Measurements from ENCODE around the gene CNOT2.

Gene CNOT2, protein sequence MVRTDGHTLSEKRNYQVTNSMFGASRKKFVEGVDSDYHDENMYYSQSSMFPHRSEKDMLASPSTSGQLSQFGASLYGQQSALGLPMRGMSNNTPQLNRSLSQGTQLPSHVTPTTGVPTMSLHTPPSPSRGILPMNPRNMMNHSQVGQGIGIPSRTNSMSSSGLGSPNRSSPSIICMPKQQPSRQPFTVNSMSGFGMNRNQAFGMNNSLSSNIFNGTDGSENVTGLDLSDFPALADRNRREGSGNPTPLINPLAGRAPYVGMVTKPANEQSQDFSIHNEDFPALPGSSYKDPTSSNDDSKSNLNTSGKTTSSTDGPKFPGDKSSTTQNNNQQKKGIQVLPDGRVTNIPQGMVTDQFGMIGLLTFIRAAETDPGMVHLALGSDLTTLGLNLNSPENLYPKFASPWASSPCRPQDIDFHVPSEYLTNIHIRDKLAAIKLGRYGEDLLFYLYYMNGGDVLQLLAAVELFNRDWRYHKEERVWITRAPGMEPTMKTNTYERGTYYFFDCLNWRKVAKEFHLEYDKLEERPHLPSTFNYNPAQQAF

DNA sequence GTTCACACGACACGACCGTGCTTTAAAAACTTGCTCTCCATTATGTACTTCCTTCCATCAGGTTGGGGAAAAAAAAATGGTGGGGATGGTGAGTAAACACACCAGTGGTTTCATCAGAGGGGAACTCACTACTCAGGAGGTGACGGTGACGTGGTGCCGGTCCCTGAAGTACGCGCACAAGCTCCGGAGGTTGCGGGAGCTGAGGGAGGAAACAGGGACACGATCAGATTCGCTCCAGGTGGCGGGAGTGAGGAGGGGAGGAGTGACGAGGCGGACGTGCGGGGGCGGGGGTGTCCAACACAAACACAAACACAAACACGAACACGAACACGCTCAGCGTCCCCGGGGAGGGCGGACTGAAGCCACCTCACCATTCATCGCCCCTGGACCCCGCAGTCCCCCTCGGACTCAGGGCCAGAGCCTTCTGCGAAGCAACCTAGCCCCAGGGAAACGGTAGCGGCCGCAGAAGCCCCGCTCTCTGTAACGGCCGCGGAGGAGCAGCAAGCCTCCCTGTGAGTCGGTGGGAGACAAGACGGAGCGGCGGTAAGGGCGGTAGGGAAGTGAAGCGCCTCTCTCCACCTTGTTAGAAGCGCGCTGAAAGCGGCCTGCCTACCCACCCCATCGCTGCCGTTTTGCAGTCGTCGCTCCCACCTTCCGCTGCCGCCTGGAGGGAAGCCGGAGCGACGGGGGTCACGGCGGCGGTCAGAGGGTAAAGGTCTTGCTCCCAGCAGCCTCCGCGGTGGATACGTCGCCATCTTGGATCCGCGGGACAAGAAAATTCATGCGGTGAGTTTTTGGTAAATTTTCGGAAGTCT is at the start of gene CNOT2:
TSS of gene CNOT2 (plus strand) at position 739 of the 815 bp plus-strand sequence. CDS start 34,794 bp downstream, outside the sequence.
- peak; percentile 85 to 88 for ATAC-seq

DNA sequence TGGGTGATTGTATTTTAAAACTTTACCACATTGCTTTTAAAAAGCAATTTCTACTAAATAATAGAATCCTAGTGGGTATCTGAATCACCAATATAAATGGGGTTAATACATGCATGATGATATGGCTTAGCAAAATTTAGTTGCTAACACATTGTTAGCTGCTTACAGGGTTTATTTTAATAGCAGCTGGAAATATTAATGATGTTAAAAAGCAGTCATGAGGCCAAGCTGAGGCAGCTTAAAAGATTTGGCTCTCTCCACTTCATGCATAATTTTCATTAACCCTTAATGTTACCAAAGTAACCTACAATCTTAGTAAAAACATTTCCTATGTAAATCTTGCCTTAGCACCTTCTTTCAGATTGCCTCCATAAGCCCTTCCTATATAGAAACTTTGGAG is 49.2 kb upstream of the CNOT2 start:
- no peak for ATAC-seq

DNA sequence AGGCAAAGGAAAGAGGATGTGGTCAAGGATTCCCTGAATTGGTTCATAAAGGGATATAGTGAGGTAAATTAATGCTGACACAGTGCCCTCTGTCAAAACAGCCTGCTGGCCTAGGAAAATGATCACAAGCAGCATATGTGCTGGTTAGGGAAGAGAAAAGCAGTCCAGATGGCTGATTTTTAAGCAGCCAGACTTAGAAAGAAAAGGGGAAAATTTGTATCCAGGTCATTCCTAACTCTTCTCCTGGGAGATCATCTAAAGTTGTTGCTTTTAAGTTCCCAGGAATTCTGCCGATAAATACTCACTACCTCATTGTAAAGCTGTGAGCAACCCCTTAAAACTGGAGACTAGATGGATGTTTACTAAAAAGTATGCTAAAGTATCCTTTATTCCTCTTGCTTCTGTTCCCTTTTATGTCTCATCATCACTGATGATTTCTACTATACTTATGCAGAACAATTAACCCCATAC is 46.4 kb upstream of the CNOT2 start:
- no peak for ATAC-seq

DNA sequence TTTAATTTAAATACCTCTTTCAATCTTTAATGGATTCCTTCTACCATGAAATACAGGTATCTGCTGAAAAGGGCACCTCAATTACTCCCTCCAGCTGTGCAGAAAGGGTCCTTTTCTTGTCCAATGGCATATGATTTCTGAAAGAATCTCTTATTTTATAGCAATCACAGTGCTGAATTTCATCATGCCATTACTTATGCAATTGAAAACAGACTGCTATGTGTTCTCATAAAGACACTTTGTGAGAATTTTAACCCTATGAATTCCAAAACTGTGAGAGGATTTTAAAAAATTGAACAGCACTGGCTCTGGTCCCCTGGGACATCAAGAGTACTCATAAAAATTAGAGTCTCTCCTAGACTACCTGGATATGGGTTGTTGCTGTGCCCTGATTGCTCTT is 45.9 kb upstream of the CNOT2 start:
- ATAC-seq, result no peak

DNA sequence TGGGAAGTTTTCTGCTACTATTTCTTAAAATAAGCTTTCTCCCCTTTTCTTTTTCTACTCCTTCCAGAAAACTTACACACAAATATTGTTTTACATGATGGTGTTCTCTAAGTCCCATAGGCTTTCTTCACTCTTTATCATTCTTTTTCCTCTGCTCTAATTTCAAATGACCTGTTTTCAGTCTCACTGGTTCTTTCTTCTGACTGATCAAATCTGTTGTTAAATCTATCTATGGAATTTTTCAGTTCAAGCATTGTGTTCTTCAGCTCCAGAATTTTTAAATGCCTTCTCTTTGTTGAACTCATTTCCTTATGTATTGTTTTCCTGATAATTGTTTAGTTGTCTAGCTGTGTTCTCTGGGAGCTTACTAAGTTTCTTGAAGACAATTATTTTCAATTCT is 29.5 kb upstream of the CNOT2 start:
- no peak for ATAC-seq

DNA sequence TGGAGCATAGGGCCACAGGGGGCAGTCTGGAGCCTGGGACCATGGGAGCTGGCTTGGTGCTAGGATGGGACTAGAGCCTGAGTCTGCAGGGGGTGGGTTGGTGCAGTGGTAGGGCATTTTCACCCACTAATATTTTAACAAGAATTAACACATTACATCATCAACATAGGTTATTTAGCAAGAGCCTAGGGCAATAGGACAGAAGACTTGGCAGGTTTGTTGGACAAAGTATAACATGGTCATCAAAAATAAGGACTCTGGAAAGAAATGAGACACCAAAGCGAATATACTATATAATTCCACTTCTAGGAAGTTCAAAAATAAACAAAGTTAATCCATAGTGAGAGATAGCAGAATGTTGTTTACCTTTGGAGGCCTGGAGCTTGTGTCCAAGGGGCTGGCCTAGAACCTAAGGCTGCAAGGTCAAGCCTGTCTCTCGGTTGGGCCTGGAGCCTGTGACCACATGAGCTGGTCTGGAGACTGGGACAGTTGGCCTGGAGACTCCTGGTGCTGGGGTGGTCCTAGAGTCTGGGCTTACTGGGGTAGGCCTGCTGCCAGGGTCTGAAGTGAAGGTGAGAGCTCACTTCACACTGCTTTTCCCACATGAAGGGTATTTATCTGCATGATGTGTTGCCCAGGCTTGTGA is 28.1 kb upstream of the CNOT2 start:
- ATAC-seq, result no peak

DNA sequence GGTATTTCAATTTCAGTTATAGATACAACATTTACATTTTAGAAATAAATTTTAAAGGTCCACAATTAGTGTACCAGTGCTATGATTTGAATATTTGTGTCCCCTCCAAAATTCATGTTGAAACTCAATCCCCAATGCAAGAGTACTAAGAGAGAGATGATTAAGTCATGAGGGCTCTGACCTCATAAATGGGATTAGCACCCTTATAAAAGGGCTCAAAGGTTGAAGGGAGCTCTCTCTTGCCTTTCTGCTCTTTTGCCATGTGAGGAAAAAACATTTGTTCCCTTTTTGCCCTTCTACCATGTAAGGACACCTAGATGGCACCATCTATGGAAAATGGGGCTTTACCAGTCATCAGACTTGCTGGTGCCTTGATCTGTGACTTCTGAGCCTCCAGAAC is 25.8 kb upstream of the CNOT2 start:
- ATAC-seq, result no peak

DNA sequence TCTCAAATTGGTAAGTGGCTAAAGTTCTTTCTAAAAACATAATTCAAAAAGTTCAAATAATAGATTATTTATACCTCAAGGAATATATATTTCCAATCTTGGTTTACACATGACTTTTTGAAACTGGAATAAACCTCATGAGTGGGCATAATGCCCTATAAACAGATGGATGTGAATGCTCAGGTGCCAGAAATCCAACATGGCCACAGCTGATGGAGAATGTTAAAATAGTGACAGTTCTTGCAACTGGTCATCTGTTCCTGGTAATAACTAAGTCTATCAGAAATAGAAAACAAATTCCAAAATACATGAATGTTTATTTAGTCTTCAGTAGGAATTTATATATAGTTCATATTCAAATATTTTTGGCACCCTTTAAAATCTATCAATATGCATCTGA is 21.6 kb upstream of the CNOT2 start:
- no peak for ATAC-seq

DNA sequence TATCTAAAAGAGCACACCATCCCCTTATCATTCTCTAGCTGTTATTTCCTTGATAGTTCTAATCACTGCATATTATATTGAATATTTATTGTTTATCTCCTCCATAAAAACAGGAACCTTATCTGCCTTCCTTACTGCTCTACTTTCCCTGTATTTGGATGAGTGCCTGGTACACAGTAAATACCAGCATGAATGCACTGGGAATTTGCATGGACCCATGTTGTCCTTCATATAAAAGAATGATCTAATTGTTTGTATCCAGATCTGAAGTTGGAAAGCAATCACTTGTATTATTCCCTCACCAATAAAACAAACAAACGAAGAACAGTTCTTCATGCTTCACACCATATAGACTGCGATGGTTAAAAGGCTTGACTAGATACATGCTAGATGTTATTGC is 15.3 kb upstream of the CNOT2 start:
- no peak for ATAC-seq

DNA sequence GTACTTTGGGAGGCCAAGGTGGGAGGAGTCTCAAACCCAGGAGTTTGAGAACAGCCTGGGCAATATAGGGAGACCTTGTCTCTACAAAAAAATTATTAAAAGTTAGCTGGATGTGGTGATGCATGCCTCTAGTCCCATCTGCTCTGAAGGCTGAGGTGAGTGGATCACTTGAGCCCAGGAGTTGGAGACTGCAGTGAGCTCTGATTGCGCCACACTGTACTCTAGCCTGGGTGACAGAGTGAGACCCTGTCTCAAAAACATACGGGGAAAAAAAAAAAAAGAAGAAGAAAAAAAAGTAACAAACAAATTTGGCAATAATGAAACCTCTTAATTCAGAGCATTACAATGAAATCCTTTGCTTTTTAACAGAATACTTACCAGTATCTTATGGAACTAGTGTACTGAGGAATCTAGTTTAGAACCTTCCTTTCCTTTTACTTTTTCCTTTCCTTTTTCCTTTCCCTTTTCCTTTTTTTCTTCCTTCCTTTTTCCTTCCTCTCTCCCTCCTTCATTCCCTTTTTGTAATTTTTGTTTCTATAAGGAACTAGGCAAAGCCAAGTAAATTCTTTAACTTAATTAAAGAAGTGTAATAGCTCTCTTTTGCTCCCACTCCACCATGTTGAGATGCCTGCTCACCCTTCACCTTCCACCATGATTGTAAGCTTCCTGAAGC is 12.2 kb upstream of the CNOT2 start:
- no peak for ATAC-seq

DNA sequence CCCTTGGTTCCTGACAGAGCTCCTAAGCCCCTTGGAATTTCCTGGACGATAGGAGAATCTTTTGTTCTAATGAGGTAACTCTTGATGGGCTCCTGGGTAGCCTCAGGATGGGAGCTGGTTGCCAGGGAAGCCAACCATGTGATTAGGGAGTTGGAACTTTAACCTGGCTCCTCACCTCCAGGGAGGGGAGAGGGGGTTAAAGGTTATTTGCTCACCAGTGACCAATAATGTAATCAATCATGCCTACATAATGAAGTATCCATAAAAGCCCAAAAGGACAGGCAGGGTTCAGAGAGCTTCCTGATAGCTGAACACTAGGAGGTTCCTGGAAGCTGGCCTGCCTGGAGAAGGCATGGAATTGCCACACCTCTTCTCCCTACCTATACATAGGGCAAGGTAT is 6.2 kb upstream of the CNOT2 start:
- ATAC-seq, result no peak

DNA sequence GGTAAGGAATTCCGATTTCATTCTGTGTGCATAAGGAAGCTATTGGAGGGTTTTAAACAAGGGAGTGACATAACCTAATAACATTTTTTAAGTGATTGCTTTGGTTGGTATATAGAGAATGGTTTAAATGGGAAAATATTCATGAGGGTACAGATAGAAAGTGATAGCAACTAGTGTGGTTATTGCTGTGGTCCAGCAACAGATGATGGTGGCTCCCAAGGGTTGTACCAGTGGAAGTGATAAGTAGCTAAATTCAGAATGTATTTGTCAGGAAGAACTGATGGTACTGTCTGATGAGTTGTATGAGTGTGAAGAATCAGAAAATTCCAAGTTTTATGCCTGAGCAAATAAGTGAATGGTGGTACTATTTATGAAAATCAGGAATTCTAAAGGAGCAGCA is 2.6 kb upstream of the CNOT2 start:
- no peak for ATAC-seq

DNA sequence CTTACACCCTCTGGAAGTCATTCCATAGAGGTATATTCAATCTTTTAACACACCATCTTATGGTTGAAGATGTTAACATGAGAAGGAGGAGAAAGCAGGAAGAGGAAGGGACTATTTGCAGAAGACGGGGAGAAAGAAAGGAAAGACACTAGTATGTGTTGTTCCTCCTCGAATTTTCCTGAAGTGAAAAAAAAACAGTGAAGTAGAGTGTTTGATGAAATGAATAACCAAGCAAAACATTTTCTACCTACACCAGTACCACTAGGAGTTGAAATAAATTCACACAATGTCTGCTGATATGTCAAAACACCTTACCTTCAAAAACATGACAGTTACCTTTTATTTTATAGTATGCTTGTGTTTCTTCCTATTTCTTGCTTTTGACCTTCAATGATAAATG is 1.4 kb upstream of the CNOT2 start:
- ATAC-seq, result no peak

DNA sequence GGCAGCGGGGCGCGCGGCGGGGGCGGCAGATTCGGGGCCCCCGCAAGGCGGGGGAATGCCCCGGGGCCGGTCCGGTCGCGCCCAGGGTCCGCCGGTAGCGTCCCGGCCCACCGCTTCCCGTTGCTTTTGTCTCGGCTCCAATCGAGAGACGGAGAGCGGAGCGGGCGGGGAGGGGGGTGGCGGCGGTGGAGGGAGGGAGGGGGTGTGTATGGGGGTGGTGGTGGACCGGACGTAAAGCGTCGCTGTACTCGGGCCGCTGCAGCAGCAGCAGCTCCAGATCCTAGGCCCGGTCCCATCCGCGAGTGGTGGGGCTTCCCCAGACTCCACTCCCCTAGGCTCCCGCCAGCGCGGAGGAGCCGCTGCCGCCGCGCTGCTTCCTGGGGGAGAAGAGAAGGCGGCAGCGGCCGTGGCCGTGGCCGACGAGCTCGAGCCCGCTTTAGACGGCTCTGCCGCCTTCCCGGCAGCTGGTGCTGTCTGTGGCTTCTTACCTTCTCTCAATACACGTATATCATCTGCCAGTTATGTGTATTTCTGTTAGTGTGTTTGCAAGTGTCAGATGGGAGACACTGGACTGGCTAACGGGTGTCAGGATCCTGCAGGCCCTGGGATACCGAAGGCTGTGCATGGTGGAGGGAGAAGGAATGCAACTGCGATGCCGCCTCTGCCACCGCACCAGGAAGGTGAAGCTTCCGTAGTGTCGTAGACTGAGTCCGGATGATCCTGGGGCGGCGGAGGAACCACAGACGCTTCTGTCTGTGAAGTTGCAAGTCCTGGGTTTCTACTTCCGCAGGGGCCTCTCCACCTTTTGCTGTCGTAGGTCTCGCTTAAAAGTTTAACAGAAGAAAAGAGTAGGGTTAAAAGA is 508 bp downstream of the CNOT2 start:
- ATAC-seq, result peak; percentile 69

DNA sequence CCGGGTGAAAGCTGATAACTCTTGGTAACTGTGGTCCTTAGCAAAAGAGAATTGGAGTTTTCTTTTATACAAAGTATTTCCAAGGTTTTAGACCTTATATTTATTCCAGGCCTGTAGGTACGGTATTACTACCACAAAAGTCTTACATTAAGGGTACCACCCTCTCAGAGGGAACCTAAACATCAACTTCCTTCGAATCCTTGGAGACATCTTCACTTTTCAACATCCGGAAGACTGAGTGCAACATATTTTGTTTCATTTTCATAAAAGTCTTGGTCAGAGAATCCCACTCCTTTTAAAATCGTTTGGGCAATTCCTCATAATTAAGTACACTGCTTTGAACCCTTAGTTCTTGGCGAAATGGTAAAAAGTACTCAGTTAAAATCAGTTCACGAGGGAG is 1.2 kb downstream of the CNOT2 start:
- no peak for ATAC-seq

DNA sequence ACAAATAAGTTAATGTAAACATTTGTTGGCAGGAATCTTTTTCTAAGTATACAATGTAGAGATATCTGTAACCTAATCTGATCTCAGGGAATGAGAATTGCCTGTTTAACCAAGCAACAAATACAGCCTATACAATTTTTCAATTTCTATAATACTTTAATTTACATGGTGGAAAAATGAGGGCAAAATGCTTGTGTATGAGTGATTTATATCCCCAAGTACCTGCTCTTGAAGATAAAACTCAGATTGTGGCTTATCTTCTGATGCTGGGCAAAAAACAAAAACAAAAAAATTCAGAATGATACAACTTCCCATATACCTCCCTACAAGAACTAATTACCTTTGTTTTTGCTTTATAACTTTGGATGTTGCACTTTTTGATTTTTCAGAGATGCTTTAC is 2.2 kb downstream of the CNOT2 start:
- ATAC-seq, result no peak

DNA sequence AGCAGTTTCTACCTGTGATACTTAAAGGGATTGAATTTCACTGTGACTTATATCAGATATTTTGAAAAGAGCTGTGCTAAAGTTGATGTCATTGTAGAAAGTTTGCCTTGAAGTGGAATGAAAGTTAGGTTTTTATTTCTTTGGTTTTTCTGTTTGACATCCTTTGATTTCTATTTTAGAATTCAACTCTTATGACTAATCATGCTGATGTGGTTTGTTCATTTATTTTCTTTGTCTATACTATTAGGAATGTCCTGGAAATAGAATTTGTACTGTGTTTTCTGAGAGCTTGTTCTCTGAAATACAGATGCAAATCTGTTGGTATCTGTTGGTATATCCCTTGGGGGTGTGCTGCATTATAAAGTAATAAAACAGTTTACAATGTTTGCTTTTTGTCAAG is 3.3 kb downstream of the CNOT2 start:
- ATAC-seq, result no peak

DNA sequence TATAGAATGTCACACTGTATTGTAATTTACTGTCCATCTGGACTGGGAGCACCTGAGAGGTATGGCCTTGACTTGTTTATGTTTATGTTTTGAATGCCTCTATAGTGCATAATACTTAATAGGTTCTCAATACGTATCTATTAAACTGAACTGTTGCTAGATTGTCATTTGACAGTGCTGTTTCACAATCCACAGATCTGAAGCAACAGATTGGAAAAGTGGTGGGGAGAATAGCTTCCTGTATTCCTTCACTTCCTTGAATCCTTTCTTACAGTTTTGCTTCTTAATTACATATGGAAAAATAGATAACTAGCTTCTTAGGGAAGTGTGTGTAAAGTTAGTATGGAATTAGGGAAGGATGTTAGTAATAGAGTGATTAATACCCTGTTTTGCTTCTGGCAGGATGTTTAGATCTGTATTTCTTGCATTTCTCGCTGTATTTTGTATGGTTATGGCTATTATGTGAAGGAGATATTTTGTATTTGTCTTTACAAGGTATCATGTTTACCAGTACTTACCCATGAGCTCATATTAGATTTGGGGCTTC is 4.5 kb downstream of the CNOT2 start:
- no peak for ATAC-seq

DNA sequence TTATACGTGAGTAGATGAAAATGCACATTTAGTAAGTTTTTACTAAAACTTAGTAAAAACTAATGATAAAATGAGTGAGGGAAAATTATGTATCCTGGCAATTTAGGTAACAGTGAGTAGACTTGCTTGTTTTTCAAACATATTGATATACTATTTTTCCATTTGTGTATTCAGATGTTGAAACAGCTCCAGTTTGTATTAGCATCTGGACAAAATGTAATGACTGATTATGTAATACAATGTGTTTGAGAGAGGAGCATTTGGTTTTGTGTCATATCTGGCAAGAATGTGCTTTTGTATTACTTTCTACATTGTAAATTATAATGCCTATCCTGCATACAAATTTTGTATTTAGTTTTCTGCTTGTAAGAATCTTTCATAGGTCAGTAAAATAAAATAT is 5.6 kb downstream of the CNOT2 start:
- ATAC-seq, result no peak

DNA sequence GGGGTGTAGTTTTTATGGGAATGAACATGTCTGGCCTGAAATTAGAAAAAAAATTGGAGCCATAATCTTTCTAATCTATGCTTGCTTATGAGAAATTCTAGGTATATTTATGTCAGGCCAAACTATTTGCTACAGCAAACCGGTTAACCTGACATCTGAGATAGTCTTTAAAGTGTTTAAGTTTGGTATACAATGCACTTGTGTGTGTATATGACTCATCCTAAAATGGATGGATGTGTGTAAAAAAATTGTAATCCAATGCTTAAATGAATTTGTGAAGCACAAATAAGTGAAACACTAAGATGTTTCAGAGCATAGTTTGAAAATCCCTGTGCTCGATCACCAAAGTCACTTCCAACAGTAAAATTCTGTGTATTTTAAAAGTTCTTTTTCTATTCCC is 6.7 kb downstream of the CNOT2 start:
- no peak for ATAC-seq

DNA sequence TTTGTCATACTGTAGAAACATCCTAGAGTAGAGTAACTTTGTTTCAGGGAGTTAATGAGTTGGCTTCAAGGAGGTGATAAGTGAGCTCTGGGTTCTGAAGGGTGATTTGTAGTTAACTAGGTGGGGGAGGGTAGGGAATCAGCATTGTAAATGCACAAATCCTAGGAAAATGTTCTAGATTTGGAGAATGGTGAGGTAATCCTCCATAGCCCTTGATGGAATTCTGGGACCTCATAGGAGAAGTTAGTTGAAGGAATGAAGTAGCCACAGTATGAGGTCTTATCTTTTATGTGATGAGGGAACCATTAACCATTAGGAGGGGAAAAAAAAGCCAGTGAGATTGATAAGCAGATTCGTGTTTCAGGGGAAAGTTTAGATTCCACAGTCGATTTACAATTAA is 8.0 kb downstream of the CNOT2 start:
- ATAC-seq, result no peak

Measured in activated CD4-positive, CD25-positive, alpha-beta regulatory T cell treated with anti-CD3 and anti-CD28 coated beads, Interleukin-2, amount 50 U/mL, for 24 hours (primary cell).